ENCODE measurements around the gene IGSF21. TPM values are rescaled to one million over a fixed set of nuclear protein-coding genes. Genes with fewer than 3 reads are reported as not detected.
A peak's percentile ranks its signal among the peaks of the same experiment; 100 is the strongest.

The IGSF21 gene
- polyA plus RNA-seq, 2 of the 4 experiments (the other 2 are of a cell fraction): not detected

DNA sequence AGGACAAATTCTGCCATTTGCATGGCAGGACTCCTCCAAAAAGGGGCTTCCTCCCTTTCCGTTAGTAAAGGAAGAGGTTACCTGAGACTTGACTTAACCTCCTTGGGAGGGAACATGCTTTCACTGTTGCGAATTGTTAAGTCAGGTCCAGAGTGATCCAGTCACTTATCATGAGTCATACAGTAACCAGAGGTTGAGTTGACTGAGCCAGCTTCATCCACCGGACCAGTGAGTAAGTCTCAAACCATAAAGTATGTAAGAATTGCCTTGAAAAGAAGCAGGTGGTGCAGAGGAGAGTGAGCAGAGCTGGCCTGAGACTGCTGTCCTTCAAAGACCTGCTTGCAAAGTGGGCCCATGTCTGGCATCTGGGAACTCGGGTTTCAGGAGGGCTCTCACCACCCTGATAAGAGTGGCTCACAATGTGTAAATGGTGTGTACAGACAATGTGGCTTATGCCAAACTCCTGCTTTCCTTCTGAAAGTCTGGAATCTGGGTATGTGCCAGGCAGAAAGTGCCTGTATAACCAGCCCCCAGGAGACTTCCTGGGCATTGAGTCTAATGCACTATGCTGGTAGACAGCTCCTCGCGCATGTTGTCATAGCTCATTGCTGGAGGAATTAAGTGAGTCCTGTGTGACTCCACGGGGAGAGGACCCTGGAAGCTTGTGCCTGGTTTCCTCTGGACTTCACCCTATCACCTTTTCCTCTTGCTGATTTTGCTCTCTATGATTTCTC is 288.8 kb downstream of the IGSF21 start:
- Histone ChIP-seq H3K9me3 (no peaks in the 10 kb centered on the region), H3K4me3 (no peak overlapping the region), H3K27ac (no peak overlapping the region), H3K4me1 (no peaks in the 10 kb centered on the region), H3K4me2 (no peak overlapping the region)
- DNase-seq (ENCODE audit: low read depth in 1 of 2, low spot score in 1 of 2): peak in 1 of 2 experiments; percentile 6
- CTCF ChIA-PET: no interaction called here
- TF ChIP-seq KDM5A (IDR thresholded peaks at IDR 0.05) (no peak), ZFP36 (IDR thresholded peaks at IDR 0.05; ENCODE audit: borderline replicate concordance, partially characterized antibody) (no peak), NR3C1 (IDR thresholded peaks at IDR 0.05) (no peak), POLR2AphosphoS2 (conservative IDR thresholded peaks at IDR 0.05; ENCODE audit: low read length) (no peak), HEYL (CRISPR knock-in tag; IDR thresholded peaks at IDR 0.05) (no peak), CHD4 (IDR thresholded peaks at IDR 0.05; ENCODE audit: borderline replicate concordance) (no peak), TFCP2L1 (CRISPR knock-in tag; IDR thresholded peaks at IDR 0.05) (no peak), HOXA7 (CRISPR knock-in tag; IDR thresholded peaks at IDR 0.05) (no peak), RARB (CRISPR knock-in tag; IDR thresholded peaks at IDR 0.05) (no peak), HOXB5 (CRISPR knock-in tag; IDR thresholded peaks at IDR 0.05) (no peak), NFE2L2 (conservative IDR thresholded peaks at IDR 0.05; ENCODE audit: low read length) (no peak)
- TF ChIP-seq, protein P1, sequence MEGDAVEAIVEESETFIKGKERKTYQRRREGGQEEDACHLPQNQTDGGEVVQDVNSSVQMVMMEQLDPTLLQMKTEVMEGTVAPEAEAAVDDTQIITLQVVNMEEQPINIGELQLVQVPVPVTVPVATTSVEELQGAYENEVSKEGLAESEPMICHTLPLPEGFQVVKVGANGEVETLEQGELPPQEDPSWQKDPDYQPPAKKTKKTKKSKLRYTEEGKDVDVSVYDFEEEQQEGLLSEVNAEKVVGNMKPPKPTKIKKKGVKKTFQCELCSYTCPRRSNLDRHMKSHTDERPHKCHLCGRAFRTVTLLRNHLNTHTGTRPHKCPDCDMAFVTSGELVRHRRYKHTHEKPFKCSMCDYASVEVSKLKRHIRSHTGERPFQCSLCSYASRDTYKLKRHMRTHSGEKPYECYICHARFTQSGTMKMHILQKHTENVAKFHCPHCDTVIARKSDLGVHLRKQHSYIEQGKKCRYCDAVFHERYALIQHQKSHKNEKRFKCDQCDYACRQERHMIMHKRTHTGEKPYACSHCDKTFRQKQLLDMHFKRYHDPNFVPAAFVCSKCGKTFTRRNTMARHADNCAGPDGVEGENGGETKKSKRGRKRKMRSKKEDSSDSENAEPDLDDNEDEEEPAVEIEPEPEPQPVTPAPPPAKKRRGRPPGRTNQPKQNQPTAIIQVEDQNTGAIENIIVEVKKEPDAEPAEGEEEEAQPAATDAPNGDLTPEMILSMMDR (IDR thresholded peaks at IDR 0.05): no peak
- no peak for FAIRE-seq
- WGBS (ENCODE audit: missing lambda C conversion rate): 33% methylated on average over 7 of the region's 7 CpGs
- POLR2A ChIA-PET: no interaction called here
- ATAC-seq: no peak

DNA sequence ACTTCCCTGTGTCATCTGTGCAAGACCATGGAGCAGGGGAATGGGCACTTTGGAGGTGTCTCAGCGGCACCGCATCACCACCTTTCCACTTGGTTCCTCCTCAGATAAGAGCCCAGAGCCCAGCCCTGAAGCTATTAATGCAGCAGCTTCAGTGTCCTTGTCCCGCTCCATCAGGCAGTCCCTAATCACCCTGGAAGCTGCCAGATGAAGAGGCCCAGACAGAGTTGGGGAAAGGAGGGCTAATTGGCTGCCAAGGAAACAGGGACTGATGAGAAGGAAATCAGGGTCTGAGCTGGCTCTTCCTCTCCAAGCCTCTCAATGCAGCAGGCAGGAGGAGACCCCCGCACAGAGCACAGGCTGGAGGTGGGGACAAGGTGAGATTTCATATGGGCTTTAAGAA is 290.0 kb downstream of the IGSF21 start:
- POLR2A ChIA-PET: no interaction called here
- Histone ChIP-seq H3K27ac (no peak overlapping the region), H3K4me3 (no peak overlapping the region), H3K4me2 (no peak overlapping the region), H3K4me1 (no peaks in the 10 kb centered on the region), H3K9me3 (no peaks in the 10 kb centered on the region)
- FAIRE-seq: no peak
- no peak for TF ChIP-seq MAZ (IDR thresholded peaks at IDR 0.05; ENCODE audit: borderline replicate concordance, low read depth, low read length)
- TF ChIP-seq EHF (CRISPR knock-in tag; IDR thresholded peaks at IDR 0.05): no peak
- TF ChIP-seq RNF2 (IDR thresholded peaks at IDR 0.05; ENCODE audit: borderline replicate concordance, low read depth): no peak
- TF ChIP-seq GATA3 (IDR thresholded peaks at IDR 0.05; ENCODE audit: borderline replicate concordance): no peak
- no peak for TF ChIP-seq POLR2A (IDR thresholded peaks at IDR 0.05; ENCODE audit: low read length)
- TF ChIP-seq, protein P2, sequence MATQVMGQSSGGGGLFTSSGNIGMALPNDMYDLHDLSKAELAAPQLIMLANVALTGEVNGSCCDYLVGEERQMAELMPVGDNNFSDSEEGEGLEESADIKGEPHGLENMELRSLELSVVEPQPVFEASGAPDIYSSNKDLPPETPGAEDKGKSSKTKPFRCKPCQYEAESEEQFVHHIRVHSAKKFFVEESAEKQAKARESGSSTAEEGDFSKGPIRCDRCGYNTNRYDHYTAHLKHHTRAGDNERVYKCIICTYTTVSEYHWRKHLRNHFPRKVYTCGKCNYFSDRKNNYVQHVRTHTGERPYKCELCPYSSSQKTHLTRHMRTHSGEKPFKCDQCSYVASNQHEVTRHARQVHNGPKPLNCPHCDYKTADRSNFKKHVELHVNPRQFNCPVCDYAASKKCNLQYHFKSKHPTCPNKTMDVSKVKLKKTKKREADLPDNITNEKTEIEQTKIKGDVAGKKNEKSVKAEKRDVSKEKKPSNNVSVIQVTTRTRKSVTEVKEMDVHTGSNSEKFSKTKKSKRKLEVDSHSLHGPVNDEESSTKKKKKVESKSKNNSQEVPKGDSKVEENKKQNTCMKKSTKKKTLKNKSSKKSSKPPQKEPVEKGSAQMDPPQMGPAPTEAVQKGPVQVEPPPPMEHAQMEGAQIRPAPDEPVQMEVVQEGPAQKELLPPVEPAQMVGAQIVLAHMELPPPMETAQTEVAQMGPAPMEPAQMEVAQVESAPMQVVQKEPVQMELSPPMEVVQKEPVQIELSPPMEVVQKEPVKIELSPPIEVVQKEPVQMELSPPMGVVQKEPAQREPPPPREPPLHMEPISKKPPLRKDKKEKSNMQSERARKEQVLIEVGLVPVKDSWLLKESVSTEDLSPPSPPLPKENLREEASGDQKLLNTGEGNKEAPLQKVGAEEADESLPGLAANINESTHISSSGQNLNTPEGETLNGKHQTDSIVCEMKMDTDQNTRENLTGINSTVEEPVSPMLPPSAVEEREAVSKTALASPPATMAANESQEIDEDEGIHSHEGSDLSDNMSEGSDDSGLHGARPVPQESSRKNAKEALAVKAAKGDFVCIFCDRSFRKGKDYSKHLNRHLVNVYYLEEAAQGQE (IDR thresholded peaks at IDR 0.05): no peak
- TF ChIP-seq, protein P3, sequence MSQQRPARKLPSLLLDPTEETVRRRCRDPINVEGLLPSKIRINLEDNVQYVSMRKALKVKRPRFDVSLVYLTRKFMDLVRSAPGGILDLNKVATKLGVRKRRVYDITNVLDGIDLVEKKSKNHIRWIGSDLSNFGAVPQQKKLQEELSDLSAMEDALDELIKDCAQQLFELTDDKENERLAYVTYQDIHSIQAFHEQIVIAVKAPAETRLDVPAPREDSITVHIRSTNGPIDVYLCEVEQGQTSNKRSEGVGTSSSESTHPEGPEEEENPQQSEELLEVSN (IDR thresholded peaks at IDR 0.05; ENCODE audit: borderline replicate concordance, low read depth): no peak
- no peak for TF ChIP-seq NR3C1 (IDR thresholded peaks at IDR 0.05)
- TF ChIP-seq, protein P4, sequence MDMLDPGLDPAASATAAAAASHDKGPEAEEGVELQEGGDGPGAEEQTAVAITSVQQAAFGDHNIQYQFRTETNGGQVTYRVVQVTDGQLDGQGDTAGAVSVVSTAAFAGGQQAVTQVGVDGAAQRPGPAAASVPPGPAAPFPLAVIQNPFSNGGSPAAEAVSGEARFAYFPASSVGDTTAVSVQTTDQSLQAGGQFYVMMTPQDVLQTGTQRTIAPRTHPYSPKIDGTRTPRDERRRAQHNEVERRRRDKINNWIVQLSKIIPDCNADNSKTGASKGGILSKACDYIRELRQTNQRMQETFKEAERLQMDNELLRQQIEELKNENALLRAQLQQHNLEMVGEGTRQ (IDR thresholded peaks at IDR 0.05): no peak
- TF ChIP-seq, protein P5, sequence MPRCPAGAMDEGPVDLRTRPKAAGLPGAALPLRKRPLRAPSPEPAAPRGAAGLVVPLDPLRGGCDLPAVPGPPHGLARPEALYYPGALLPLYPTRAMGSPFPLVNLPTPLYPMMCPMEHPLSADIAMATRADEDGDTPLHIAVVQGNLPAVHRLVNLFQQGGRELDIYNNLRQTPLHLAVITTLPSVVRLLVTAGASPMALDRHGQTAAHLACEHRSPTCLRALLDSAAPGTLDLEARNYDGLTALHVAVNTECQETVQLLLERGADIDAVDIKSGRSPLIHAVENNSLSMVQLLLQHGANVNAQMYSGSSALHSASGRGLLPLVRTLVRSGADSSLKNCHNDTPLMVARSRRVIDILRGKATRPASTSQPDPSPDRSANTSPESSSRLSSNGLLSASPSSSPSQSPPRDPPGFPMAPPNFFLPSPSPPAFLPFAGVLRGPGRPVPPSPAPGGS (IDR thresholded peaks at IDR 0.05): no peak
- TF ChIP-seq, protein P6, sequence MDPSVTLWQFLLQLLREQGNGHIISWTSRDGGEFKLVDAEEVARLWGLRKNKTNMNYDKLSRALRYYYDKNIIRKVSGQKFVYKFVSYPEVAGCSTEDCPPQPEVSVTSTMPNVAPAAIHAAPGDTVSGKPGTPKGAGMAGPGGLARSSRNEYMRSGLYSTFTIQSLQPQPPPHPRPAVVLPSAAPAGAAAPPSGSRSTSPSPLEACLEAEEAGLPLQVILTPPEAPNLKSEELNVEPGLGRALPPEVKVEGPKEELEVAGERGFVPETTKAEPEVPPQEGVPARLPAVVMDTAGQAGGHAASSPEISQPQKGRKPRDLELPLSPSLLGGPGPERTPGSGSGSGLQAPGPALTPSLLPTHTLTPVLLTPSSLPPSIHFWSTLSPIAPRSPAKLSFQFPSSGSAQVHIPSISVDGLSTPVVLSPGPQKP (IDR thresholded peaks at IDR 0.05; ENCODE audit: low read depth, low read length): no peak
- WGBS (ENCODE audit: missing lambda C conversion rate): 66% methylated on average over 4 of the region's 4 CpGs
- CTCF ChIA-PET: no interaction called here
- no peak for ATAC-seq
- DNase-seq (ENCODE audit: low read depth in 1 of 2, low spot score in 1 of 2): no peak
